Measurements from ENCODE around the gene LRRC1. TPM values are rescaled to one million over a fixed set of nuclear protein-coding genes. Genes with fewer than 3 reads are reported as not detected.

The LRRC1 gene
- total and polyA plus RNA-seq, 2 donors (not counting 3 experiments of a cell fraction or from before 2014, with no cell fraction given) = 5.6 to 11.7 TPM

GRCh38 chr6:53918854-53919510, 124.2 kb downstream of the LRRC1 start:
- TF ChIP-seq JUN (IDR thresholded peaks at IDR 0.05; ENCODE audit: borderline replicate concordance, insufficient read depth, insufficient read length, low read depth) (no peak), EZH2 (IDR thresholded peaks at IDR 0.05; ENCODE audit: borderline replicate concordance, low read depth, low read length, severe bottlenecking) (no peak), CTCF (IDR thresholded peaks at IDR 0.05; ENCODE audit: extremely low read depth in 1 of 2, insufficient read depth in 1 of 2, low read depth in 1 of 2, low read length in 2 of 2) (no peak), FOS (IDR thresholded peaks at IDR 0.05; ENCODE audit: borderline replicate concordance, insufficient read depth, low read length) (no peak), GATA2 (IDR thresholded peaks at IDR 0.05; ENCODE audit: insufficient read depth, insufficient read length, low read depth, low read length) (no peak), POLR2AphosphoS5 (IDR thresholded peaks at IDR 0.05; ENCODE audit: insufficient read depth, low read depth, low read length) (no peak), MAX (IDR thresholded peaks at IDR 0.05; ENCODE audit: insufficient read depth, insufficient read length) (no peak), MYC (IDR thresholded peaks at IDR 0.05; ENCODE audit: low read depth, low read length) (no peak), POLR2A (IDR thresholded peaks at IDR 0.05; ENCODE audit: low read depth, low read length) (no peak)
- dilution Hi-C loops (cut with MboI; ENCODE audit: extremely low pct_ligation_motif_present, low sequenced_read_pairs) (no loop called here), intact Hi-C loops (cut with micrococcal nuclease) (no loop called here)
- H2AFZ ChIP-seq (ENCODE audit: low read depth, low read length) = no peak overlapping the region
- peaks cover 0 to 7% of the 10 kb centered on the region in 2 experiments for H3K36me3 ChIP-seq (ENCODE audit: control insufficient read depth in 2 of 2, extremely low read depth in 1 of 2, insufficient read depth in 2 of 2, low read length in 2 of 2)
- DNase-seq (ENCODE audit: low read depth, low spot score) (no peak), FAIRE-seq (no peak)
- H3K4me2 ChIP-seq (ENCODE audit: insufficient read depth, low read length) = no peak overlapping the region
- CTCF ChIA-PET = interaction anchor here (0.6 kb wide), 1 partner anchor 199 kb away, joined by 3 read pairs; no protein-coding TSS in a partner anchor
- no peaks in the 10 kb centered on the region for H4K20me1 ChIP-seq (replicated peaks; ENCODE audit: control insufficient read depth, extremely low read depth, insufficient read depth, low read length)
- BruUV-seq (replicated peaks) = no TSS peak
- no peak overlapping the region for H3K27ac ChIP-seq (ENCODE audit: insufficient read depth, low read depth, low read length)
- H3K4me1 ChIP-seq (ENCODE audit: control insufficient read depth, extremely low read depth, insufficient read depth, low read length) = no peaks in the 10 kb centered on the region
- H3K79me2 ChIP-seq (ENCODE audit: control insufficient read depth, insufficient read depth, low read length) = no peaks in the 10 kb centered on the region
- no peaks in the 10 kb centered on the region for H3K9me3 ChIP-seq (replicated peaks; ENCODE audit: control insufficient read depth, insufficient read depth, low read length)
- no peaks in the 10 kb centered on the region for H3K9me1 ChIP-seq (replicated peaks; ENCODE audit: control insufficient read depth, extremely low read depth, insufficient read depth, low read length)
- H3K27me3 ChIP-seq (ENCODE audit: control insufficient read depth in 2 of 2, insufficient read depth in 2 of 2, low read length in 2 of 2) = no peaks in the 10 kb centered on the region
- no peak overlapping the region for H3K9ac ChIP-seq (replicated peaks; ENCODE audit: extremely low read depth, insufficient read depth, low read length)
- no peak overlapping the region for H3K4me3 ChIP-seq (replicated peaks in 1 of 3; ENCODE audit: insufficient read depth in 1 of 3, low read depth in 1 of 3, low read length in 3 of 3)
- POLR2A ChIA-PET = interaction anchor here (0.7 kb wide), 1 partner anchor 61 kb away, joined by 6 read pairs; no protein-coding TSS in a partner anchor
